K562 (cell line): ENCODE data around the gene DNASE1L2. TPM values are rescaled to one million over a fixed set of nuclear protein-coding genes. Genes with fewer than 3 reads are reported as not detected.

Source experiments
- CBX1 ChIP-seq: sonication (generic); IDR thresholded peaks from 2 replicates; pipeline ENCODE4 v1.6.1; 2016; ENCODE audit warnings: antibody characterized with exemption, low read depth, mild to moderate bottlenecking
- HDAC2 ChIP-seq: fragments of 450-650 bp; IDR thresholded peaks from 2 replicates; pipeline ENCODE4 v1.6.1; 2016; ENCODE audit warnings: mild to moderate bottlenecking
- L3MBTL2 ChIP-seq: fragments of 450-650 bp; IDR thresholded peaks from 2 replicates; pipeline ENCODE4 v1.6.1; 2016; ENCODE audit warnings: mild to moderate bottlenecking, moderate library complexity
- MEIS2 ChIP-seq: fragments of 450-650 bp; IDR thresholded peaks from 2 replicates; pipeline ENCODE4 v1.6.1; 2014; ENCODE audit warnings: mild to moderate bottlenecking; ENCODE audit not compliant: partially characterized antibody
- PKNOX1 ChIP-seq: fragments of 450-650 bp; IDR thresholded peaks from 2 replicates; pipeline ENCODE4 v1.6.1; 2016
- POLR2A ChIP-seq: fragments of 450-650 bp; conservative IDR thresholded peaks from 2 replicates; pipeline ENCODE4 v1.6.1; 2016
- SPI1 ChIP-seq: IDR thresholded peaks from 2 replicates; pipeline ENCODE4 v1.6.1; 2011; ENCODE audit warnings: low read depth, low read length, control low read depth, borderline replicate concordance
- SUPT5H ChIP-seq: fragments of 450-650 bp; IDR thresholded peaks from 2 replicates; pipeline ENCODE4 v1.6.1; 2016
- ZBTB11 ChIP-seq, 3 experiments: fragments of 200-800 bp in 1 of 3; fragments of 250-450 bp in 1 of 3; fragments of 450-650 bp in 1 of 3; sonication (Bioruptor Pico) in 1 of 3; sonication (Bioruptor generic) in 1 of 3; formaldehyde crosslinking in 1 of 3; IDR thresholded peaks; 2 replicates each; pipeline versions ENCODE4 v1.6.1 to v1.8.0; 2016 to 2022; ENCODE audit warnings: mild to moderate bottlenecking in 2 of 3, missing genetic modification characterization in 2 of 3, missing compliant biosample characterization in 1 of 3, moderate library complexity in 1 of 3
- ZBTB7A ChIP-seq: IDR thresholded peaks from 2 replicates; pipeline ENCODE4 v1.6.1; 2011; ENCODE audit warnings: low read depth, mild to moderate bottlenecking, low read length, moderate library complexity, borderline replicate concordance; ENCODE audit not compliant: control insufficient read depth
- polyA plus RNA-seq, 8 experiments: library from polyadenylated mRNA; depleted of rRNA in 4 of 8; stranded (reverse) in 5 of 8; unstranded in 3 of 8; fragments of >200 nt; fragmentation: Nextera tagmentation in 2 of 8; fragmentation: Illumina TruSeq in 1 of 8; extraction: Ambion mirVana in 2 of 8; extraction: Trizol in 1 of 8; gene quantifications; 2 replicates each; pipeline versions ENCODE4 v1.2.1 to v1.2.3, GENCODE V29; 2011 to 2014; ENCODE audit warnings: inconsistent platforms in 1 of 8, missing spikeins in 1 of 8
- total RNA-seq, 7 experiments: library from RNA; depleted of rRNA in 6 of 7; stranded (reverse); fragments of >200 nt in 6 of 7; fragmentation: Illumina TruSeq in 2 of 7; extraction: Trizol in 2 of 7; gene quantifications; 2 replicates each; pipeline versions ENCODE4 v1.2.1 to v1.2.3, GENCODE V29; 2011 to 2021; ENCODE audit warnings: low replicate concordance in 1 of 7

DNASE1L2 gene
- total and polyA plus RNA-seq, 9 of the 15 experiments (the other 6 are each of a cell fraction or from before 2014, with no cell fraction given), result 0.08 to 2.7 (median 1.7) TPM; not detected in 1

- TF ChIP-seq SUPT5H, result peak; percentile 18; the same call in 1 of the 2 replicates
- 0 out of 2 replicates have a peak, but pooled peaks have one; percentile 16 for TF ChIP-seq CBX1
- no peak for TF ChIP-seq L3MBTL2
- TF ChIP-seq POLR2A, result peak; percentile 50
- peak; percentile 62 for TF ChIP-seq MEIS2
- TF ChIP-seq PKNOX1, result peak; percentile 97
- no peak for TF ChIP-seq HDAC2
- TF ChIP-seq SPI1, result peak; percentile 85
- 0 out of 6 replicates have a peak, but pooled peaks of 1 of the 3 experiments have one; percentile 26 for TF ChIP-seq ZBTB11 (CRISPR knock-in tag; IDR thresholded peaks at IDR 0.05)
- peak; percentile 29; the same call in 1 of the 2 replicates for TF ChIP-seq ZBTB7A
Observed at GRCh38 chr16:2212362-2213324, 23.6 kb upstream of the DNASE1L2 start (continued).
